Breast epithelium (tissue), 4 donors: ENCODE data around the gene RPUSD1. TPM values are rescaled to one million over a fixed set of nuclear protein-coding genes. Genes with fewer than 3 reads are reported as not detected.

Experiments used
- DNase-seq, 2 donors: peaks; one replicate each; pipeline ENCODE4 v3.0.0-alpha.2; 2019; ENCODE audit warnings: low spot score in 2 of 2
- H3K27ac ChIP-seq, 2 donors: fragments of 200-600 bp; sonication (generic) in 1 of 2; one replicate each; pipeline ENCODE4 v1.5.1; 2016 to 2019; ENCODE audit warnings: mild to moderate bottlenecking in 1 of 2
- H3K27me3 ChIP-seq, 2 donors: fragments of 200-600 bp; sonication (generic) in 1 of 2; one replicate each; pipeline versions ENCODE4 v1.5.1 to v1.6.0; 2017 to 2019; ENCODE audit warnings: control low read depth in 1 of 2, mild to moderate bottlenecking in 1 of 2
- H3K36me3 ChIP-seq: fragments of 200-600 bp; one replicate; pipeline ENCODE4 v1.5.1; 2019
- H3K4me1 ChIP-seq, 2 donors: fragments of 200-600 bp; sonication (generic); one replicate each; pipeline ENCODE4 v1.5.1; 2016 to 2019; ENCODE audit warnings: control low read depth in 1 of 2
- H3K4me3 ChIP-seq, 3 donors: fragments of 200-600 bp; sonication (generic); 1 replicate in 2 of 3; 2 replicates in 1 of 3; pipeline ENCODE4 v1.5.1; 2016 to 2019; ENCODE audit warnings: mild to moderate bottlenecking in 3 of 3, moderate library complexity in 2 of 3
- H3K9me3 ChIP-seq, 2 donors: fragments of 200-600 bp; sonication (generic) in 1 of 2; one replicate each; pipeline ENCODE4 v1.5.1; 2016 to 2019; ENCODE audit warnings: control low read depth in 1 of 2
- POLR2A ChIP-seq: fragments of 450-650 bp; IDR thresholded peaks from one replicate; pipeline ENCODE4 v1.6.1; 2016; ENCODE audit warnings: antibody characterized with exemption, mild to moderate bottlenecking, moderate library complexity
- POLR2AphosphoS5 ChIP-seq, 3 donors: sonication (generic); formaldehyde crosslinking; IDR thresholded peaks; one replicate each; pipeline ENCODE4 v1.6.1; 2017; ENCODE audit warnings: antibody characterized with exemption in 3 of 3
- intact Hi-C: fragments of 100-400 bp; cut with DNase I; formaldehyde crosslinking; loops from one replicate; pipeline ENCODE4 v1.15.1; 2023; ENCODE audit warnings: low total_unique reads
- total RNA-seq, 3 donors: library from RNA; depleted of rRNA; stranded (reverse); fragments of >200 nt; gene quantifications; one replicate each; pipeline ENCODE4 v1.1.0, GENCODE V29; 2016
- TF ChIP-seq, protein P1 (sequence below), 3 donors: fragments of 450-650 bp; IDR thresholded peaks; one replicate each; pipeline ENCODE4 v1.5.1; 2016 to 2017; ENCODE audit warnings: antibody characterized with exemption in 3 of 3, mild to moderate bottlenecking in 3 of 3, moderate library complexity in 3 of 3

The RPUSD1 gene
- total RNA-seq, 3 donors from 2014 or later = 13.1 to 18.4 (median 16.1) TPM

GRCh38 chr16:751152-752006 lies 36.8 kb downstream of the RPUSD1 start:
- intact Hi-C loops = no loop called here
- H3K27ac ChIP-seq = peak overlapping the region; percentile 65 to 79
- H3K4me3 ChIP-seq = peak overlapping the region in 2 of 3 donors; percentile 5 to 27
- peaks cover 0 to 3% of the 10 kb centered on the region in 2 donors for H3K4me1 ChIP-seq
- no peaks in the 10 kb centered on the region for H3K36me3 ChIP-seq
- no peaks in the 10 kb centered on the region for H3K9me3 ChIP-seq
- DNase-seq = peak in 1 of 2 donors; percentile 80
- TF ChIP-seq, protein P1, sequence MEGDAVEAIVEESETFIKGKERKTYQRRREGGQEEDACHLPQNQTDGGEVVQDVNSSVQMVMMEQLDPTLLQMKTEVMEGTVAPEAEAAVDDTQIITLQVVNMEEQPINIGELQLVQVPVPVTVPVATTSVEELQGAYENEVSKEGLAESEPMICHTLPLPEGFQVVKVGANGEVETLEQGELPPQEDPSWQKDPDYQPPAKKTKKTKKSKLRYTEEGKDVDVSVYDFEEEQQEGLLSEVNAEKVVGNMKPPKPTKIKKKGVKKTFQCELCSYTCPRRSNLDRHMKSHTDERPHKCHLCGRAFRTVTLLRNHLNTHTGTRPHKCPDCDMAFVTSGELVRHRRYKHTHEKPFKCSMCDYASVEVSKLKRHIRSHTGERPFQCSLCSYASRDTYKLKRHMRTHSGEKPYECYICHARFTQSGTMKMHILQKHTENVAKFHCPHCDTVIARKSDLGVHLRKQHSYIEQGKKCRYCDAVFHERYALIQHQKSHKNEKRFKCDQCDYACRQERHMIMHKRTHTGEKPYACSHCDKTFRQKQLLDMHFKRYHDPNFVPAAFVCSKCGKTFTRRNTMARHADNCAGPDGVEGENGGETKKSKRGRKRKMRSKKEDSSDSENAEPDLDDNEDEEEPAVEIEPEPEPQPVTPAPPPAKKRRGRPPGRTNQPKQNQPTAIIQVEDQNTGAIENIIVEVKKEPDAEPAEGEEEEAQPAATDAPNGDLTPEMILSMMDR (IDR thresholded peaks at IDR 0.05) = no peak
- TF ChIP-seq POLR2A (no peak), POLR2AphosphoS5 (IDR thresholded peaks at IDR 0.05) (no peak)
- no peaks in the 10 kb centered on the region for H3K27me3 ChIP-seq

DNA sequence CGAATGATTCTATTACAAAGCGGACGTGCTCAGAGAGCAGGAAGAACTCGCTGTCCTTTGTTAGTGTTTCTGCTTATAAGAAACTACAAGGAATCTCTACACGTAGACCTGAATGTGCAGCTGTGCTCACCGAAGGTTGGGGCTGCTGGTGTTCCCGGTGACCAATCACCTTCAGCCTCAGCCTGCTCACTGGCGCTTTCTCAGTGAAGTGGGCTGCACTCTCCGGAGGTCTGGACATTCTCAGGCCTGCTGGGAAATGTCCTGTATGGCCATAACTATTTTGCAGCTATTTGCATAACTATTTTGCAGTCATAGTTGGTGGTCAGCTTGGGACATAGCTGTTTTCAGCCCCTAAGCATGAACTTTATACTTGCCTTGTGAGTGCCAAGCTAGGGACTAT lies 37.7 kb downstream of the RPUSD1 start:
- H3K4me1 ChIP-seq = peaks cover 0 to 3% of the 10 kb centered on the region in 2 donors
- H3K9me3 ChIP-seq = no peaks in the 10 kb centered on the region
- DNase-seq = no peak
- peak overlapping the region; percentile 65 to 79 for H3K27ac ChIP-seq
- intact Hi-C loops = no loop called here
- H3K4me3 ChIP-seq = no peak overlapping the region
- H3K27me3 ChIP-seq = no peaks in the 10 kb centered on the region
- TF ChIP-seq POLR2AphosphoS5 (IDR thresholded peaks at IDR 0.05) = no peak
- TF ChIP-seq POLR2A = no peak
- TF ChIP-seq, protein P1 (IDR thresholded peaks at IDR 0.05) = no peak
- no peaks in the 10 kb centered on the region for H3K36me3 ChIP-seq

DNA sequence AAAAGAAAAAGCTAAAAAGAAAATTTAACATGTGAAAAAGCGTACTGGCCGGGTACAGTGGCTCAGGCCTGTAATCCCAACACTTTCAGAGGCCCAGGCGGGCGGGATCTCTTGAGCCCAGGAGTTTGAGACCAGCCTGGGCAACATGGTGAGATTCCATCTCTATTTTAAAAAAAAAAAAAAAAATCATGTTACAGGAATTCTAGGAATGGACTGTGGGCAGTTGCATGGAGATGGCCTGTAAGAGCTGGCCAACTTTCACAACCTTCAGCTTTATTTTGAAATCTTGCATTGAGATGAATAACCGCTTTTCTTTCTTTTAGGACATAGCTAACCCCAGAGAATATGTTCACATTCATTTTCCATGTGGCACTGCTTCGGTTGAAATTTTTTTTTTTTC lies 39.2 kb downstream of the RPUSD1 start:
- Histone ChIP-seq H3K4me1 (peaks cover 0 to 3% of the 10 kb centered on the region in 2 donors), H3K27ac (peak overlapping the region in 1 of 2 donors; percentile 11), H3K4me3 (no peak overlapping the region), H3K27me3 (no peaks in the 10 kb centered on the region), H3K9me3 (no peaks in the 10 kb centered on the region), H3K36me3 (no peaks in the 10 kb centered on the region)
- peak in 1 of 3 donors; percentile 38 for TF ChIP-seq POLR2AphosphoS5 (IDR thresholded peaks at IDR 0.05)
- TF ChIP-seq, protein P1 (IDR thresholded peaks at IDR 0.05) = no peak
- intact Hi-C loops = no loop called here
- DNase-seq = peak in 1 of 2 donors; percentile 54

DNA sequence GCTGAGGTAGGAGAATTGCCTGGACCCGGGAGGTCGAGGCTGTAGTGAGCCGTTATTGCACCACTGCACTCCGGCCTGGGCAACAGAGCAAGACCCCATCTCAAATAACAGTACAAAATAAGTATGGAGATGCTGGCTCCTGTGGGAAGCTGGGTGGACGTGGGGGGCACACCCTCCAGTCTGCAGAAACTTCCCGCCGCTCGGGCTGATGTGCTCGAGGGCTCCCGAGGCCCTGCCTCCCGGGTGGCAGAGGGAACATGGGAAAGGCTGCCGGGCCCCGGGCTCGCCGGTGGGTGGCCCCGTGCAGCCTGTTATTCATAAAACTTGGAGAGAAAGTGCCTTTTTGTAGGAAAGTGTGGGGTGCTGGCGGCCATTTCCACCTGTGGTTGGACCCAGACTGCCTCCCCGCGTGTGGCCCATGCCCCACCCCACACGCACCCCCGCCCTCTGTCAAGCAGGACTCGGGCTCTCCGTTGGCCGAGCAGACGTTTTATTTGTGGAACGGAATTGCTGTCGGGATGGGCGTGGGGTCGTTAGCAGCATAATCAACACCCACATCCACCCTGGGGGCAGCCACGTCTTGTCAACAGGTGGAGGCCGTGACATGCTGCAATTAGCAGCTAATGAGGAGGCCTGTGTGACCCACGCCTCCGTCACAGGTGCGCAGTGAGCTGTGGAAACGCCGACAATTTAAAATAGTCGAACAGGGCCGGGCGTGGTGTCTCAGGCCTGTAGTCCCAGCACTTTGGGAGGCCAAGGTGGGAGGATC lies 40.0 kb downstream of the RPUSD1 start:
- Histone ChIP-seq H3K9me3 (no peaks in the 10 kb centered on the region), H3K4me3 (no peak overlapping the region), H3K36me3 (no peaks in the 10 kb centered on the region), H3K4me1 (peaks cover 0 to 3% of the 10 kb centered on the region in 2 donors), H3K27ac (peak overlapping the region in 1 of 2 donors; percentile 48), H3K27me3 (no peaks in the 10 kb centered on the region)
- TF ChIP-seq POLR2A (no peak), POLR2AphosphoS5 (IDR thresholded peaks at IDR 0.05) (no peak)
- TF ChIP-seq, protein P1 (IDR thresholded peaks at IDR 0.05) = no peak
- no peak for DNase-seq
- intact Hi-C loops = no loop called here

DNA sequence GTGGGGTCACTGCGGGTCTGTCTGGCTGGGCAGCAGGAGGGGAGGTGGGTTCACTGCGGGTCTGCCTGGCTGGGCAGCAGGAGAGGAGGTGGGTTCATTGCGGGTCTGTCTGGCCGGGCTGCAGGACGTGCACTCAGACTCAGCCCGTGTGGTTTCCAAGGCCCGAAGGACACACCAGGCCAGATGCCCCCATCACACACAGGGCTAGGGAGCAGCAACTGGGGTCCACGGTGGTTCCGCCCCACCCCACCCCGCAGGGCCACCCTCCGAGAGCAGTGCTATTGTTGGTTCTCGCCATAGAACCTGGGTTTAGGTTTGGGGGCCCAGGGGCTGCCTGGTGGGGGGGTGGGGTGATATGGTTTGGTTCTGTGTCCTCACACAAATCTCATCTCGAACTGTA lies 41.5 kb downstream of the RPUSD1 start:
- Histone ChIP-seq H3K4me1 (peaks cover 0 to 3% of the 10 kb centered on the region in 2 donors), H3K36me3 (no peaks in the 10 kb centered on the region), H3K27ac (no peak overlapping the region), H3K9me3 (no peaks in the 10 kb centered on the region), H3K4me3 (no peak overlapping the region), H3K27me3 (no peaks in the 10 kb centered on the region)
- no peak for TF ChIP-seq POLR2A
- TF ChIP-seq POLR2AphosphoS5 (IDR thresholded peaks at IDR 0.05) = no peak
- TF ChIP-seq, protein P1 (IDR thresholded peaks at IDR 0.05) = no peak
- no peak for DNase-seq
- intact Hi-C loops = no loop called here
